Raji (cell line): ENCODE measurements around the gene UBALD1.

ENCODE experiments used
- POLR2A ChIP-seq: IDR thresholded peaks from 2 replicates; pipeline ENCODE4 v1.6.1; 2011; ENCODE audit warnings: low read depth, low read length, control low read depth; ENCODE audit not compliant: insufficient read depth

UBALD1 gene

GRCh38 chr16:4614571-4615383 lies at the start of gene UBALD1:
Gene UBALD1, minus strand, starts transcription at chr16:4614888. Its CDS starts 91 bp downstream, at chr16:4614797.
- peak; percentile 82 for TF ChIP-seq POLR2A

GRCh38 chr16:4663777-4664465 lies 49.2 kb upstream of the UBALD1 start:
- TF ChIP-seq POLR2A = no peak

- no peak for TF ChIP-seq POLR2A
Observed at GRCh38 chr16:4663465-4663776, 48.7 kb upstream of the UBALD1 start.

GRCh38 chr16:4661661-4662060 lies 47.0 kb upstream of the UBALD1 start:
- TF ChIP-seq POLR2A = no peak

GRCh38 chr16:4660454-4661007 lies 45.8 kb upstream of the UBALD1 start:
- no peak for TF ChIP-seq POLR2A

GRCh38 chr16:4659363-4660353 lies 45.0 kb upstream of the UBALD1 start:
- TF ChIP-seq POLR2A = no peak

- TF ChIP-seq POLR2A = no peak
Observed at GRCh38 chr16:4656695-4657686, 42.3 kb upstream of the UBALD1 start.

GRCh38 chr16:4656221-4656620 lies 41.5 kb upstream of the UBALD1 start:
- no peak for TF ChIP-seq POLR2A

- no peak for TF ChIP-seq POLR2A
Observed at GRCh38 chr16:4655801-4656200, 41.1 kb upstream of the UBALD1 start.

GRCh38 chr16:4654964-4655590 lies 40.4 kb upstream of the UBALD1 start:
- TF ChIP-seq POLR2A = no peak

- no peak for TF ChIP-seq POLR2A
Observed at GRCh38 chr16:4654011-4654963, 39.6 kb upstream of the UBALD1 start.

GRCh38 chr16:4652561-4652960 lies 37.9 kb upstream of the UBALD1 start:
- no peak for TF ChIP-seq POLR2A
